ENCODE measurements around the gene FZR1. TPM values are rescaled to one million over a fixed set of nuclear protein-coding genes. Genes with fewer than 3 reads are reported as not detected.

Gene FZR1
- polyA plus RNA-seq, 3 donors: 7.7 to 44.6 (median 9.4) TPM

- H4K20me1 ChIP-seq (ENCODE audit: insufficient read depth, low read length): peaks cover 83% of the 10 kb centered on the region
- WGBS (ENCODE audit: insufficient coverage): 96% methylated on average over 34 of the region's 40 CpGs
Measured at GRCh38 chr19:3522421-3523360, 16.6 kb downstream of the FZR1 start.

More at GRCh38 chr19:3522421-3523360, 16.6 kb downstream of the FZR1 start:
- Histone ChIP-seq H3K4me1 (ENCODE audit: control insufficient read depth in 1 of 2, insufficient read depth in 2 of 2, low read length in 2 of 2) (no peaks in the 10 kb centered on the region), H2AFZ (ENCODE audit: insufficient read depth, low read depth, low read length, poor library complexity, severe bottlenecking) (no peak overlapping the region), H3K4me2 (replicated peaks; ENCODE audit: extremely low read depth, low read length, poor library complexity, severe bottlenecking) (no peak overlapping the region), H3K36me3 (replicated peaks in 1 of 2; ENCODE audit: control insufficient read depth in 1 of 2, insufficient read depth in 2 of 2, low read length in 2 of 2) (peaks cover 72 to 89% of the 10 kb centered on the region in 2 donors), H3K9ac (ENCODE audit: insufficient read depth, low read length, poor library complexity, severe bottlenecking) (no peak overlapping the region), H3K79me2 (ENCODE audit: insufficient read depth, low read length) (peaks cover 63% of the 10 kb centered on the region), H3K27ac (ENCODE audit: low read depth in 1 of 2, low read length in 2 of 2) (no peak overlapping the region), H3K9me3 (replicated peaks in 1 of 2; ENCODE audit: control insufficient read depth in 1 of 2, insufficient read depth in 1 of 2, low read length in 2 of 2) (no peaks in the 10 kb centered on the region), H3K4me3 (replicated peaks in 1 of 3; ENCODE audit: low read depth in 2 of 3, low read length in 3 of 3) (no peak overlapping the region), H3K27me3 (ENCODE audit: control insufficient read depth in 2 of 2, insufficient read depth in 2 of 2, low read length in 2 of 2) (no peaks in the 10 kb centered on the region)
- peaks cover 0 to 1% (median 0%) of the 10 kb centered on the region in 3 donors for H3K27me3 Mint-ChIP-seq (ENCODE audit: low read depth in 3 of 3)
- peaks cover 0 to 2% (median 0%) of the 10 kb centered on the region in 7 donors for H3K9me3 Mint-ChIP-seq
- H3K27ac Mint-ChIP-seq: peak overlapping the region in 2 of 7 donors; percentile 7 to 25
- no peak for TF ChIP-seq CTCF (IDR thresholded peaks at IDR 0.05)
- intact Hi-C loops (cut with micrococcal nuclease): no loop called here
- no peak for DNase-seq
- H3K4me3 Mint-ChIP-seq: no peak overlapping the region
- H3K4me1 Mint-ChIP-seq: no peaks in the 10 kb centered on the region
- peaks cover 41 to 75% of the 10 kb centered on the region in 2 donors for H3K36me3 Mint-ChIP-seq

Data from CD14-positive monocyte (primary cell).